ENCODE measurements around the gene KLHL29.

GRCh38 chr2:23657371-23657770 lies 272.4 kb downstream of the KLHL29 start:
- no peak for TF ChIP-seq CTCF (IDR thresholded peaks at IDR 0.05; ENCODE audit: low read depth, low read length, poor library complexity, severe bottlenecking)
- TF ChIP-seq EZH2phosphoT487 (IDR thresholded peaks at IDR 0.05; ENCODE audit: borderline replicate concordance, low read length): no peak
